ENCODE results near the gene SPDYC. TPM values are rescaled to one million over a fixed set of nuclear protein-coding genes. Genes with fewer than 3 reads are reported as not detected.

Gene SPDYC, protein sequence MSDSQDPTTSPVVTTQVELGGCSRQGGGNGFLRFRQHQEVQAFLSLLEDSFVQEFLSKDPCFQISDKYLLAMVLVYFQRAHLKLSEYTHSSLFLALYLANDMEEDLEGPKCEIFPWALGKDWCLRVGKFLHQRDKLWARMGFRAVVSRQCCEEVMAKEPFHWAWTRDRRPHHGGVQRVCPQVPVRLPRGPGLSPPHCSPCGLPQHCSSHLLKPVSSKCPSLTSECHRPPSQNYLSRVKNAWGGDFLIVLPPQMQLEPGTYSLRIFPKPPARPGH
- polyA plus RNA-seq (2013, experiment 1 of 4): not detected
- not detected for polyA plus RNA-seq (2013, experiment 2 of 4)
- not detected for polyA plus RNA-seq (2013, experiment 3 of 4)
- polyA plus RNA-seq (2013, experiment 4 of 4): not detected

DNA sequence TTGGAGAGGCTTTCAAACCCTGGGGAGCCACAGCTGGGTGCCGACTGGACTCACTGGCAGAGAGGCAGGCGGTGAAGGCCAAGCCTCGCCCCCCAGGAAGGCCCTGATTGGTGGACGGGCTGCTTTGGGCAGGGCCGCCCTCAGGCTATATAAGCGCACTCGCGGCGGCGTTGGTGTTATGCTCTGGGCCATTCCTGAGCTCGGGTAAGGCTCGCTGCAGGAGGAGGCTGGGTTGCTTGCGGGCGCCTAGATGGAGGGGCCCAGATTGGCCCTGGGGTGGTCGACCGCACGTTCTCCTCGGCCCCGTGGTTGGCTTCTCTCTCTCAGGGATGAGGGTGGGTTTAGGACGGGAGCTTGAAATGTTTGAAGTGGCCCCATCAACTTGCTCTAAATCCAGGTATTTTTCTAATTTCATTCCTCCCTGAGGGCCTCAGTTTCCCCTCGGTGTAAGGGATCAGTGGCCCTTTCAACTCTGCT lies at the start of gene SPDYC:
TSS of gene SPDYC (plus strand) at position 176 of the 477 bp plus-strand sequence. CDS start 1,125 bp downstream, outside the sequence.
- no peaks in the 10 kb centered on the region for H3K9me3 ChIP-seq (ENCODE audit: control insufficient read depth, low read length)
- H3K36me3 ChIP-seq (ENCODE audit: control insufficient read depth, insufficient read depth, low read length): no peaks in the 10 kb centered on the region
- no peaks in the 10 kb centered on the region for H3K4me1 ChIP-seq (ENCODE audit: control insufficient read depth, insufficient read depth, low read length)
- no peak within 1 kb of the TSS for H3K4me3 ChIP-seq (ENCODE audit: insufficient read depth, low read depth, low read length)
- H3K27ac ChIP-seq (ENCODE audit: insufficient read depth, low read depth, low read length, poor library complexity, severe bottlenecking): no peak within 1 kb of the TSS
- WGBS, 2 experiments: 84 to 85% methylated on average over 21 of the region's 21 CpGs
- H3K27me3 ChIP-seq (ENCODE audit: control insufficient read depth, insufficient read depth, low read length, poor library complexity, severe bottlenecking): no peaks in the 10 kb centered on the region

DNA sequence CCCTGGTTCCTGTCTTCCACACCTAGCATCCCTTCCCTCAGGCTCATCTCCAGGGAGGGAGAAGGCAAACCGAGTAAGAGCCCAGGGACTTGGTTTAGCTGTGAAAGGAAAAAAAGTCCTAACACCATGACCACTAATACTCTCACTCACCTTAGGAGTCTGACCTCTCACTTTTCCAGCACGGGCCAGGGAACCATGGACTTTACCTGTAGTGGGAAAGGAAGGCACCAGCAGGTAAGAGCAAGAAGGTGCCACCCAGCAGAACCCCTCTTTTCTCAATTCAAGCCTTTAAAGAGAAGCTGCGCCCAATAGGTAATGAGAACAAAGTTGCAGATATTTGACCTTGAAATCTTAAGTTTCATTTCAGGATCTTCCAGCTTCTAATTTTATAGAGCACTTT lies 49.2 kb upstream of the SPDYC start:
- WGBS, 2 experiments: 90 to 99% methylated on average over 3 of the region's 3 CpGs
- peaks cover 21% of the 10 kb centered on the region for H3K36me3 ChIP-seq (ENCODE audit: control insufficient read depth, insufficient read depth, low read length)

DNA sequence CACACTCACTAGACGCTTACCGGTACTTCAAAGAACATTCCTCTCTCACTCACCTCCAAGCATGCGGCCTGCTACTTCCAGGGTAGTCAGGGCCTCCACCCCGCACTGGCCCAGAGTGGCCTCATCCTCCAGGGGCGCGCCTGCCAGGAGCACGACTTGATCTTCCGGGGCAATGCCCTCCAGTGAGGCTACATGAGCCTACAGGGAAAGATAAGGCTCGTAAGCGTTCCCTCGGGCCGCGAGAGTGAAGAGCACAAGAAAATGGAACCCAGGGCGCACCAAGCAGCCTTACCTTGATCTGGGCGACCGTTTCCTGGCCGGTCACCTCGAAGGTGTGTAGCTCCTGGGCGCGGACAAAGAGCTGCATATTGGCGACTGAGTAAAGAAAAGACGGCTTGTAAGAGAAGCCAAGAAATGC lies 48.6 kb upstream of the SPDYC start:
- WGBS, 2 experiments: 5% methylated on average over 22 of the region's 22 CpGs
- Histone ChIP-seq H3K36me3 (ENCODE audit: control insufficient read depth, insufficient read depth, low read length) (peaks cover 26% of the 10 kb centered on the region), H3K4me1 (ENCODE audit: control insufficient read depth, insufficient read depth, low read length) (peaks cover 3% of the 10 kb centered on the region), H3K27me3 (ENCODE audit: control insufficient read depth, insufficient read depth, low read length, poor library complexity, severe bottlenecking) (no peaks in the 10 kb centered on the region), H3K4me3 (ENCODE audit: insufficient read depth, low read depth, low read length) (peak overlapping the region; percentile 95), H3K27ac (ENCODE audit: insufficient read depth, low read depth, low read length, poor library complexity, severe bottlenecking) (no peak overlapping the region), H3K9me3 (ENCODE audit: control insufficient read depth, low read length) (no peaks in the 10 kb centered on the region)

More for the DNA sequence above, 49.2 kb upstream of the SPDYC start:
- Histone ChIP-seq H3K27ac (ENCODE audit: insufficient read depth, low read depth, low read length, poor library complexity, severe bottlenecking) (no peak overlapping the region), H3K4me1 (ENCODE audit: control insufficient read depth, insufficient read depth, low read length) (peaks cover 7% of the 10 kb centered on the region), H3K4me3 (ENCODE audit: insufficient read depth, low read depth, low read length) (peak overlapping the region; percentile 95), H3K9me3 (ENCODE audit: control insufficient read depth, low read length) (no peaks in the 10 kb centered on the region), H3K27me3 (ENCODE audit: control insufficient read depth, insufficient read depth, low read length, poor library complexity, severe bottlenecking) (no peaks in the 10 kb centered on the region)

DNA sequence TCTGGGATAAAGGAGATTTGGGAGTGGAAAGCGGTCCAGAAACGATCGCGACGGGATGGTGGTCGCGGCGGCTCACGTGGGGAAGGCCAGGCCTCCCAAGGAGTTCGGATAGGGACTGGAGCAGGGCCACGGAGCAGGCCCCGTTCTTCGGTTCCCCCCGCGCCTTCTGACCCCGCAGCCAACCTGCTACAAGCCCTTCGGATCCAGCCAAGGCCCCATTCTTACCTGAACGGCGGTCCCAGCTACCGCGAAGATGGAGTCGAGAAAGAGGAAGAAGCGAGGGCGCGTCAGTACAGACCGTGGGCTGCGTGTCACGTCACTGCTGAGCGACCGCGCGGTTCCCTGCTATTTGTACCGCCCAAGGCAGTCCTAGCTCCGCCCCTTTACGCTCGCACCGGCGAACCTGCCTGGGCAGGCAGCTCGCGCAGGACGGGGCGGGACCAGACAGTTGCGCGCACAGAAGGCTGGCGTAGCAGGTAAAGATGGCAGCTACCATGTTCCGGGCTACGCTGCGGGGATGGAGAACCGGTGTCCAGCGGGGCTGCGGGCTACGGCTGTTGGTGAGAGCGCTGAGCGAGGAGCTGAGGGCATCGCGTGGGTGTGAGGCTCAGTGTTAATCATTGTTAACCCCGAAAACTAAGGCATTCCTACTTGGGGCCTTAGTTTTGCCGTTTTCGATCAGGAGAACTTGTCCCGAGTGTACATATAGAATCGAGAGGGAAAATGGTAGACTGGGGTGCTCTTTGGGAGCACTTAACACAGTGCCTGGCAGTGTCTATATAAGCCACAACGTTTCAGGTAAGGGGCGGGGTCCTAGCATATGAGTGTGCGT lies 48.0 kb upstream of the SPDYC start, which contains the start of the genes FAU and MRPL49:
TSS of gene FAU (minus strand) at position 270 of the 832 bp plus-strand sequence. CDS start 321 bp downstream, outside the sequence.
TSS of gene MRPL49 (plus strand) at position 457 of the 832 bp plus-strand sequence. CDS start at position 483, 26 bp downstream.
- no peaks in the 10 kb centered on the region for H3K4me1 ChIP-seq (ENCODE audit: control insufficient read depth, insufficient read depth, low read length)
- 0 to 1% methylated on average over 64 of the region's 64 CpGs for WGBS, 2 experiments
- peak within 1 kb of the TSS; percentile 95 for H3K4me3 ChIP-seq (ENCODE audit: insufficient read depth, low read depth, low read length)
- no peaks in the 10 kb centered on the region for H3K27me3 ChIP-seq (ENCODE audit: control insufficient read depth, insufficient read depth, low read length, poor library complexity, severe bottlenecking)
- peak within 1 kb of the TSS; percentile 62 for H3K27ac ChIP-seq (ENCODE audit: insufficient read depth, low read depth, low read length, poor library complexity, severe bottlenecking)
- peaks cover 32% of the 10 kb centered on the region for H3K36me3 ChIP-seq (ENCODE audit: control insufficient read depth, insufficient read depth, low read length)
- H3K9me3 ChIP-seq (ENCODE audit: control insufficient read depth, low read length): no peaks in the 10 kb centered on the region

DNA sequence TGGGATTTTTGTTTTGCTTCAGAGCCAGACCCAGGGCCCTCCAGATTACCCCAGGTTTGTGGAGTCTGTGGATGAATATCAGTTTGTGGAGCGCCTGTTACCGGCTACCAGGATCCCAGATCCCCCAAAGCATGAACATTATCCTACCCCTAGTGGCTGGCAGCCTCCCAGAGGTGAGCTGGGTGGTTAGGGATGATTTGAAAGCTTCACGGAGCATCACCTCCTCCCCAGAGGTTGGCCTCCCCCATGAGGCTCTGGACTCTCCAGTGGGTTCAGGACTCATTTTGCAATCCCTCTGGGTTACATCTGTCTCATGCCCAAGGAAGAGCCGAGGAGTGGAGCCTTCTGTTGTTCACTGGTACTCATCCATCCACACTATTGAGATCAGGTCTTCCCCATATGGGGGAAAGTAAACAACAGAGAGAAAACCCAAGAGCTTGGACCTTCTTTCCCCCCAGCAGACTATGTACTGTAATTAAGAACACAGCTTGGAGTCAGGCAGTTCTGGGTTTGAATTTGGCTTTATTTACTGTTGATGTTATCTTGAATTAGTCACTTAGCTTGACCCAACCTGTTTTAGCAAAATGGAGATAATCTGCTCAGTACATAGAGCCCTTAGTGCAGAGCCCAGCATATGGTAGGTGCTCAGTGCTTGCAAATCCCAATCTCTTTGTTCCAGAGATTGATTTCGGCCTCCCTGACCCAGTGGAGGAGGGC lies 45.4 kb upstream of the SPDYC start:
- 94 to 97% methylated on average over 3 to 5 of the region's 5 CpGs for WGBS, 2 experiments
- Histone ChIP-seq H3K36me3 (ENCODE audit: control insufficient read depth, insufficient read depth, low read length) (peaks cover 31% of the 10 kb centered on the region), H3K27me3 (ENCODE audit: control insufficient read depth, insufficient read depth, low read length, poor library complexity, severe bottlenecking) (no peaks in the 10 kb centered on the region), H3K4me3 (ENCODE audit: insufficient read depth, low read depth, low read length) (no peak overlapping the region), H3K27ac (ENCODE audit: insufficient read depth, low read depth, low read length, poor library complexity, severe bottlenecking) (no peak overlapping the region), H3K4me1 (ENCODE audit: control insufficient read depth, insufficient read depth, low read length) (no peaks in the 10 kb centered on the region), H3K9me3 (ENCODE audit: control insufficient read depth, low read length) (no peaks in the 10 kb centered on the region)

DNA sequence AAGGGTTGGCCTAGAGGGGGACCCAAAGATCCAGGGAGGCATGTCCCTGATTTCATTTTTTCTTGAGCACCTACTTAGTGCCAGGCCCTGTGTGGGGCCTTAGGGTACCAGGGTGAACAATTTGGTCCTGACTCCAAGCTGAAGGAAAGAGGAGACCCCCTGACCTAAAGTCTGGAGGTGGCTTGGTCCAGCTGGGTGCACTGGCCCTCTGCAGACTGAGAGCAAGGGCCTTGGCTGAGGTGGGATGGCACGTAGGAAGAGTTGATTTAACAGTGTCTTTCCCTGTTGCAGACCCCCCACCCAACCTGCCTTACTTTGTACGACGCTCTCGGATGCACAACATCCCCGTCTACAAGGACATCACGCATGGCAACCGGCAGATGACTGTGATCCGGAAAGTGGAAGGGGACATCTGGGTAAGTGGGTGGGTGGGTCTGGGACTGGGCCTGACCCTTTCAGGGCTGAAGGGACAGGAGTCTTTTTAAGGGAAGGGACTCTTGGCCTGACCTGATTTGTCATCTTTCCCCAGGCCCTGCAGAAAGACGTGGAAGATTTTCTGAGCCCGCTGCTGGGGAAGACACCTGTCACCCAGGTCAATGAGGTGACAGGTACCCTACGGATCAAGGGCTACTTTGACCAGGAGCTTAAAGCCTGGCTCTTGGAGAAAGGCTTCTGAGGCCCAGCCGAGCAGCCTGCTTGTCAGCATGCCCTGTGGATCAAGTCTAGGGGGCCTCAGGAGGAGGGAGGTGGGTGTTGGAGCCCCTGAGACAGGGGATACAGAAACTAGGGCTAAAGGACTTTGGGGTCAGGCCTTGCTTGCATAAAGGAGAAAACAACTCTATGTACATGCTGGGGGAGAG lies 44.6 kb upstream of the SPDYC start:
- H3K27me3 ChIP-seq (ENCODE audit: control insufficient read depth, insufficient read depth, low read length, poor library complexity, severe bottlenecking): no peaks in the 10 kb centered on the region
- H3K4me1 ChIP-seq (ENCODE audit: control insufficient read depth, insufficient read depth, low read length): no peaks in the 10 kb centered on the region
- no peak overlapping the region for H3K4me3 ChIP-seq (ENCODE audit: insufficient read depth, low read depth, low read length)
- 95 to 97% methylated on average over 12 of the region's 12 CpGs for WGBS, 2 experiments
- no peaks in the 10 kb centered on the region for H3K9me3 ChIP-seq (ENCODE audit: control insufficient read depth, low read length)
- no peak overlapping the region for H3K27ac ChIP-seq (ENCODE audit: insufficient read depth, low read depth, low read length, poor library complexity, severe bottlenecking)
- peaks cover 23% of the 10 kb centered on the region for H3K36me3 ChIP-seq (ENCODE audit: control insufficient read depth, insufficient read depth, low read length)

DNA sequence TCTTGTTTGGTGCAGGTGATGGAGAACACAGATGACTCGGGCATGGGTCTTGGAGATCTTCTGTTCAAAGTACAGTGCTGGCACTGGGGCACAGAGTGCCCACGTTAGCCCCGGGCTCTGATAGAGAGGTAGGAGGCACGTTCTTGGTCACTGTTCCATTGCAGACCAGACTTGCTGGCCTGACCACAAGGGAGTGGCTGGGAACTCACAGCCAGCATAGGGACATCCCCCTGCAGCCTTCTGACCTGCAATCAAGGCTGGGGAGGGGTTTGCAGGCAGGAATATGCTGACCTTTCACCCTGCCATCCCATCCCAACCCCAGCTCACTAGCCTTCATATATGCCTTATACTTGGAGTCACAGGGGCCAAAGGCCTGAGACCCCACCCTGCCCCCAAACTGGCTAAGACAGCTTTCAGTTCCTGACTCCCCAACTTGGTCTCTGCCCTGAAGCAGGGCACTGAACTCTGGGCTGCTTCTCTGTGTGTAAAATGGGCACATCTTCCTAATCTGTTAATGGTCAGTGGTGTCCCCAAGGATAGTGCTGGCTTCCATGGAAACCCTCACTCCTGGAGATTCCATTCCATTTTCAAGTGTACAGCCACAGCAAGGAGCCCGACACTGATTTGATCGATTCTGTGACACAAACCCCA lies 43.3 kb upstream of the SPDYC start:
- Histone ChIP-seq H3K4me3 (ENCODE audit: insufficient read depth, low read depth, low read length) (no peak overlapping the region), H3K4me1 (ENCODE audit: control insufficient read depth, insufficient read depth, low read length) (no peaks in the 10 kb centered on the region), H3K9me3 (ENCODE audit: control insufficient read depth, low read length) (no peaks in the 10 kb centered on the region), H3K36me3 (ENCODE audit: control insufficient read depth, insufficient read depth, low read length) (peaks cover 20% of the 10 kb centered on the region), H3K27me3 (ENCODE audit: control insufficient read depth, insufficient read depth, low read length, poor library complexity, severe bottlenecking) (no peaks in the 10 kb centered on the region), H3K27ac (ENCODE audit: insufficient read depth, low read depth, low read length, poor library complexity, severe bottlenecking) (no peak overlapping the region)
- WGBS, 2 experiments: 91 to 96% methylated on average over 6 of the region's 6 CpGs

DNA sequence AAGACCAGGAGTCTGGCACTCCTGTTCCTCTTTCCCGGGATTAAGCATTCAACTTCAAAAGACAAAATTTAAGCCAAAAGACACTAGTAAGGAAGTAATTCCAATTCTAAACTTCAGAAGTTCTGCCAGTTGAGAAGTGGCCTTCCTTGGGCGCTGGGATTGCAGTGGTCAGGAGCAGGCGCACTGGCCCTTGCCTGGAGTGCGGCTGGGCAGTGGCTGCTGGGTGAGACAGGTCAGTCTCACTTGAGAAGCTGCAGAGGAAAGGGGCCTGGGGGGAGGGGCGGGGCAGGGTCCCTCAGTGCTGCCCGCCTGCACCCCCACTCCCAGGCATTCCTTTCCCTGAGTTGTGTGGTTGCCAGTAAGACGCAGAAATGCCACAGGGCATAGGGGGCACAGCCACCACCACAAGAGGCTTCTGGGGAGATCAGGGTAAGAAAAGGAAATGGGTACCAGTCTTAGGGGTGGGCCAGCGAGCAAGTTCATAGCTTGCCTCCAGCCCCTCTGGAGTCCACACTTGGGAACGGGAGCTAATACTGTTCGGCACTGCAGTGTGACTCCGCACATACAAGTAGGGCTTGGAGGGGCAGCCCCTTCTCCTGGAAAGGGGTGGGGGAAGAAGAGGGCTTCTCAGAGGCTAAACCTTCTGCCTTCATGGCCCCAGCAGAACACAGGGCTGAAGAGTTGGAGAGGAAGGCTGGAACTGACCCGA lies 42.4 kb upstream of the SPDYC start:
- Histone ChIP-seq H3K27ac (ENCODE audit: insufficient read depth, low read depth, low read length, poor library complexity, severe bottlenecking) (no peak overlapping the region), H3K9me3 (ENCODE audit: control insufficient read depth, low read length) (no peaks in the 10 kb centered on the region), H3K36me3 (ENCODE audit: control insufficient read depth, insufficient read depth, low read length) (peaks cover 20% of the 10 kb centered on the region), H3K4me1 (ENCODE audit: control insufficient read depth, insufficient read depth, low read length) (no peaks in the 10 kb centered on the region), H3K27me3 (ENCODE audit: control insufficient read depth, insufficient read depth, low read length, poor library complexity, severe bottlenecking) (no peaks in the 10 kb centered on the region), H3K4me3 (ENCODE audit: insufficient read depth, low read depth, low read length) (no peak overlapping the region)
- WGBS, 2 experiments: 93 to 96% methylated on average over 12 of the region's 12 CpGs

All from ectodermal cell (in vitro differentiated cells).